GM21367 (cell line): ENCODE measurements around the gene INPP5A.

Experiments used
- ATAC-seq: cut with Tn5 transposase; IDR thresholded peaks from one replicate; pipeline ENCODE4 v1.9.1; 2021; ENCODE audit not compliant: unreplicated experiment

Gene INPP5A

GRCh38 chr10:132640326-132641125, 102.9 kb downstream of the INPP5A start:
- ATAC-seq: no peak

- ATAC-seq: no peak
Measured at GRCh38 chr10:132641401-132641800, 103.8 kb downstream of the INPP5A start.

GRCh38 chr10:132641966-132642731, 104.6 kb downstream of the INPP5A start:
- ATAC-seq: no peak

- ATAC-seq: no peak
Measured at GRCh38 chr10:132642732-132643008, 105.1 kb downstream of the INPP5A start.

- no peak for ATAC-seq
Measured at GRCh38 chr10:132643709-132644526, 106.3 kb downstream of the INPP5A start.

GRCh38 chr10:132644527-132645246, 107.1 kb downstream of the INPP5A start:
- no peak for ATAC-seq

GRCh38 chr10:132645247-132645530, 107.6 kb downstream of the INPP5A start:
- no peak for ATAC-seq

GRCh38 chr10:132645630-132646442, 108.2 kb downstream of the INPP5A start:
- no peak for ATAC-seq

- no peak for ATAC-seq
Measured at GRCh38 chr10:132646443-132647097, 109.0 kb downstream of the INPP5A start.

- no peak for ATAC-seq
Measured at GRCh38 chr10:132647424-132647823, 109.8 kb downstream of the INPP5A start.

- ATAC-seq: no peak
Measured at GRCh38 chr10:132648072-132648850, 110.7 kb downstream of the INPP5A start.

- no peak for ATAC-seq
Measured at GRCh38 chr10:132648851-132649528, 111.4 kb downstream of the INPP5A start.

GRCh38 chr10:132649651-132650360, 112.2 kb downstream of the INPP5A start:
- no peak for ATAC-seq

GRCh38 chr10:132650611-132651250, 113.1 kb downstream of the INPP5A start:
- ATAC-seq: no peak

GRCh38 chr10:132651511-132652029, 114.0 kb downstream of the INPP5A start:
- no peak for ATAC-seq

GRCh38 chr10:132652446-132652845, 114.9 kb downstream of the INPP5A start:
- ATAC-seq: no peak

GRCh38 chr10:132652936-132653590, 115.5 kb downstream of the INPP5A start:
- no peak for ATAC-seq
